Measurements from ENCODE around the gene RAPGEF4.

GRCh38 chr2:172888714-172889669 is 153.3 kb downstream of the RAPGEF4 start:
- TF ChIP-seq SRF (IDR thresholded peaks at IDR 0.05; ENCODE audit: low read depth, low read length) (no peak), CTCF (IDR thresholded peaks at IDR 0.05; ENCODE audit: control extremely low read depth in 1 of 3, insufficient read depth in 1 of 3, low read depth in 1 of 3, low read length in 3 of 3) (no peak), ZNF274 (IDR thresholded peaks at IDR 0.05; ENCODE audit: borderline replicate concordance, extremely low read depth, low read length) (no peak), JUND (IDR thresholded peaks at IDR 0.05; ENCODE audit: low read length) (no peak), TCF12 (IDR thresholded peaks at IDR 0.05; ENCODE audit: low read depth, low read length) (no peak), EP300 (IDR thresholded peaks at IDR 0.05; ENCODE audit: borderline replicate concordance in 1 of 2, low read depth in 2 of 2, low read length in 2 of 2) (no peak), RAD21 (IDR thresholded peaks at IDR 0.05 in 1 of 2, conservative IDR thresholded peaks at IDR 0.05 in 1 of 2; ENCODE audit: low read depth in 2 of 2, low read length in 2 of 2) (no peak), HDAC2 (IDR thresholded peaks at IDR 0.05; ENCODE audit: borderline replicate concordance in 1 of 2, low read depth in 2 of 2, low read length in 2 of 2) (no peak), EZH2 (IDR thresholded peaks at IDR 0.05; ENCODE audit: low read depth, low read length, severe bottlenecking) (no peak), CHD7 (IDR thresholded peaks at IDR 0.05; ENCODE audit: insufficient replicate concordance, low read length) (no peak)

All from H1 (cell line).